Measurements from ENCODE around the gene NDUFB7.
"Not testable (repeated sequence)": the region's sequence is repeated elsewhere in the genome, so short reads cannot be mapped to it uniquely, and the experiment has no call there.

NDUFB7 gene

GRCh38 chr19:14570864-14571527, 870 bp downstream of the NDUFB7 start:
- DNase-seq (ENCODE audit: low read depth): no peak
- peak overlapping the region; percentile 96 for H3K4me3 ChIP-seq (ENCODE audit: control insufficient read depth, low read depth, low read length)
- TF ChIP-seq CTCF (conservative IDR thresholded peaks at IDR 0.05; ENCODE audit: control insufficient read depth, insufficient read depth, low read depth, low read length): no peak

- H3K4me3 ChIP-seq (ENCODE audit: control insufficient read depth, low read depth, low read length): no peak overlapping the region
- no peak for TF ChIP-seq CTCF (conservative IDR thresholded peaks at IDR 0.05; ENCODE audit: control insufficient read depth, insufficient read depth, low read depth, low read length)
- no peak for DNase-seq (ENCODE audit: low read depth)
Observed at GRCh38 chr19:14567079-14567478, 4.8 kb downstream of the NDUFB7 start.

GRCh38 chr19:14566712-14567077, 5.2 kb downstream of the NDUFB7 start:
- no peak for DNase-seq (ENCODE audit: low read depth)
- TF ChIP-seq CTCF (conservative IDR thresholded peaks at IDR 0.05; ENCODE audit: control insufficient read depth, insufficient read depth, low read depth, low read length): no peak
- H3K4me3 ChIP-seq (ENCODE audit: control insufficient read depth, low read depth, low read length): no peak overlapping the region

- no peak for DNase-seq (ENCODE audit: low read depth)
Observed at GRCh38 chr19:14565765-14566711, 5.8 kb downstream of the NDUFB7 start.

GRCh38 chr19:14565298-14565679, 6.6 kb downstream of the NDUFB7 start:
- peak; percentile 67 for DNase-seq (ENCODE audit: low read depth)
- TF ChIP-seq CTCF (conservative IDR thresholded peaks at IDR 0.05; ENCODE audit: control insufficient read depth, insufficient read depth, low read depth, low read length): no peak
- no peak overlapping the region for H3K4me3 ChIP-seq (ENCODE audit: control insufficient read depth, low read depth, low read length)

More at GRCh38 chr19:14565765-14566711, 5.8 kb downstream of the NDUFB7 start:
- no peak for TF ChIP-seq CTCF (conservative IDR thresholded peaks at IDR 0.05; ENCODE audit: control insufficient read depth, insufficient read depth, low read depth, low read length)
- H3K4me3 ChIP-seq (ENCODE audit: control insufficient read depth, low read depth, low read length): no peak overlapping the region

GRCh38 chr19:14564652-14565297, 7.1 kb downstream of the NDUFB7 start:
- DNase-seq (ENCODE audit: low read depth); H3K4me3 ChIP-seq (ENCODE audit: control insufficient read depth, low read depth, low read length): not testable (repeated sequence)

Measured in fibroblast of mammary gland (primary cell).